IMR-90 (cell line): ENCODE results near the gene TACC2.

ENCODE experiments used
- CEBPB ChIP-seq: IDR thresholded peaks from 2 replicates; pipeline ENCODE4 v1.6.1; 2012; ENCODE audit warnings: low read depth, low read length, improper control_type of control experiment
- CTCF ChIP-seq: conservative IDR thresholded peaks from 2 replicates; pipeline ENCODE4 v1.5.1; 2012; ENCODE audit warnings: mild to moderate bottlenecking, low read depth, low read length, improper control_type of control experiment
- POLR2A ChIP-seq: IDR thresholded peaks from 2 replicates; pipeline ENCODE4 v1.6.1; 2012; ENCODE audit warnings: mild to moderate bottlenecking, low read depth, low read length
- TF ChIP-seq, protein P1 (sequence below): fragments of 150-350 bp; IDR thresholded peaks from 2 replicates; pipeline ENCODE4 v1.6.1; 2016; ENCODE audit warnings: low read depth, mild to moderate bottlenecking, low read length, moderate library complexity, borderline replicate concordance

- TF ChIP-seq CTCF: no peak
- TF ChIP-seq POLR2A: no peak
- TF ChIP-seq, protein P1, sequence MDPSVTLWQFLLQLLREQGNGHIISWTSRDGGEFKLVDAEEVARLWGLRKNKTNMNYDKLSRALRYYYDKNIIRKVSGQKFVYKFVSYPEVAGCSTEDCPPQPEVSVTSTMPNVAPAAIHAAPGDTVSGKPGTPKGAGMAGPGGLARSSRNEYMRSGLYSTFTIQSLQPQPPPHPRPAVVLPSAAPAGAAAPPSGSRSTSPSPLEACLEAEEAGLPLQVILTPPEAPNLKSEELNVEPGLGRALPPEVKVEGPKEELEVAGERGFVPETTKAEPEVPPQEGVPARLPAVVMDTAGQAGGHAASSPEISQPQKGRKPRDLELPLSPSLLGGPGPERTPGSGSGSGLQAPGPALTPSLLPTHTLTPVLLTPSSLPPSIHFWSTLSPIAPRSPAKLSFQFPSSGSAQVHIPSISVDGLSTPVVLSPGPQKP: no peak
- TF ChIP-seq CEBPB: no peak
Observed at GRCh38 chr10:122083478-122084025, 94.6 kb downstream of the TACC2 start.
